AG09319 (cell line): ENCODE results near the gene SPATA7.
A peak's percentile ranks its signal among the peaks of the same experiment; 100 is the strongest.

Experiments
- DNase-seq: peaks from one replicate; pipeline ENCODE4 v3.0.0-alpha.2; 2010; ENCODE audit warnings: low read depth; ENCODE audit errors: extremely low read depth
- CTCF ChIP-seq: IDR thresholded peaks from 2 replicates; pipeline ENCODE4 v1.5.1; 2011; ENCODE audit warnings: low read depth, mild to moderate bottlenecking, inconsistent platforms, low read length, moderate library complexity

Gene SPATA7, protein sequence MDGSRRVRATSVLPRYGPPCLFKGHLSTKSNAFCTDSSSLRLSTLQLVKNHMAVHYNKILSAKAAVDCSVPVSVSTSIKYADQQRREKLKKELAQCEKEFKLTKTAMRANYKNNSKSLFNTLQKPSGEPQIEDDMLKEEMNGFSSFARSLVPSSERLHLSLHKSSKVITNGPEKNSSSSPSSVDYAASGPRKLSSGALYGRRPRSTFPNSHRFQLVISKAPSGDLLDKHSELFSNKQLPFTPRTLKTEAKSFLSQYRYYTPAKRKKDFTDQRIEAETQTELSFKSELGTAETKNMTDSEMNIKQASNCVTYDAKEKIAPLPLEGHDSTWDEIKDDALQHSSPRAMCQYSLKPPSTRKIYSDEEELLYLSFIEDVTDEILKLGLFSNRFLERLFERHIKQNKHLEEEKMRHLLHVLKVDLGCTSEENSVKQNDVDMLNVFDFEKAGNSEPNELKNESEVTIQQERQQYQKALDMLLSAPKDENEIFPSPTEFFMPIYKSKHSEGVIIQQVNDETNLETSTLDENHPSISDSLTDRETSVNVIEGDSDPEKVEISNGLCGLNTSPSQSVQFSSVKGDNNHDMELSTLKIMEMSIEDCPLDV

GRCh38 chr14:88385212-88386101 lies at the start of gene SPATA7:
Gene SPATA7 (plus strand): TSS chr14:88385657. CDS start chr14:88385819, 162 bp downstream.
- no peak; the same call in none of the 2 replicates for TF ChIP-seq CTCF
- peak; percentile 61 for DNase-seq

- TF ChIP-seq CTCF: no peak
- DNase-seq: no peak
Measured at GRCh38 chr14:88340357-88340756, 45.1 kb upstream of the SPATA7 start.

- TF ChIP-seq CTCF: no peak
- DNase-seq: no peak
Measured at GRCh38 chr14:88342980-88343379, 42.5 kb upstream of the SPATA7 start.

- no peak for TF ChIP-seq CTCF
- DNase-seq: no peak
Measured at GRCh38 chr14:88346048-88346639, 39.3 kb upstream of the SPATA7 start.

- no peak for TF ChIP-seq CTCF
- no peak for DNase-seq
Measured at GRCh38 chr14:88348546-88348945, 36.9 kb upstream of the SPATA7 start.

DNA sequence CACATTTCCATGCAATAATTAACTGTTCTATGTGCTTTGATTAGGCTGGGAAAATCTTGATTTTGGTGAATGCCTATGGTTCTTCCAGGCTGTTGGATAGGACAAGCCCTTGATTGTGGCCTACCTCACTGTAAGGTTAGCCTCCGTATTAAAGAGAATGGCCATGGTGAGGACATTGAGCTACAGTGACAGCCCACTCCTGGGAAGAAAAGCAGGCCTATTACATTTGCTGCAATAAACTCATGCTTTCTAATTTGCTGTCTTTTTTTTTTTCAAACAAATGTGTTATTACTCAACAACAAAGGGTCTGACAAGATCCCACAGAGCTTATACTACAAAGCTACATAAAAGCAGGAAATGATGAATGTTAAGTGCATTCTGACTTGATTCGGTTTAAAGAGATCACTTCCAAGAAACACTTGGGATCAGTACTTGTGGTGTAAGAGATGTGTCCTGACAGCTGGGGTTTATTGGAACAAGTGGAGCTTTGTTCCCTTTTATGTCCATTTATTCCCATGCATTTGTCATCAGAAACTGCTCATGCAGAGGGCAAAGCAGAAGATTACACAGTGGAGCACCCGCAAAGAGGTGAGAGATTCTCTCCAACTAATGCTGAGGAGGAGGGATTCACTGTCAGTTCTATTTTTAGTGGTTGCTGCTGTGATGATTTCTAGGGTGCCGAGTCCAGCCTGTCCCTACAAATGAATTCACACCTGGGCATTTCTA lies 33.3 kb upstream of the SPATA7 start:
- DNase-seq: no peak
- TF ChIP-seq CTCF: no peak
